ENCODE results near the gene DONSON. TPM values are rescaled to one million over a fixed set of nuclear protein-coding genes. Genes with fewer than 3 reads are reported as not detected.

Gene DONSON
- total and polyA plus RNA-seq, 2 of the 13 experiments (the other 11 are each of a cell fraction or from before 2014, with no cell fraction given) = 35.4 to 63.6 TPM

- peak; percentile 67; the same call in 1 of the 2 replicates for TF ChIP-seq SIX1 (CRISPR knock-in tag; IDR thresholded peaks at IDR 0.05; ENCODE audit: borderline replicate concordance)
- TF ChIP-seq, protein P1, sequence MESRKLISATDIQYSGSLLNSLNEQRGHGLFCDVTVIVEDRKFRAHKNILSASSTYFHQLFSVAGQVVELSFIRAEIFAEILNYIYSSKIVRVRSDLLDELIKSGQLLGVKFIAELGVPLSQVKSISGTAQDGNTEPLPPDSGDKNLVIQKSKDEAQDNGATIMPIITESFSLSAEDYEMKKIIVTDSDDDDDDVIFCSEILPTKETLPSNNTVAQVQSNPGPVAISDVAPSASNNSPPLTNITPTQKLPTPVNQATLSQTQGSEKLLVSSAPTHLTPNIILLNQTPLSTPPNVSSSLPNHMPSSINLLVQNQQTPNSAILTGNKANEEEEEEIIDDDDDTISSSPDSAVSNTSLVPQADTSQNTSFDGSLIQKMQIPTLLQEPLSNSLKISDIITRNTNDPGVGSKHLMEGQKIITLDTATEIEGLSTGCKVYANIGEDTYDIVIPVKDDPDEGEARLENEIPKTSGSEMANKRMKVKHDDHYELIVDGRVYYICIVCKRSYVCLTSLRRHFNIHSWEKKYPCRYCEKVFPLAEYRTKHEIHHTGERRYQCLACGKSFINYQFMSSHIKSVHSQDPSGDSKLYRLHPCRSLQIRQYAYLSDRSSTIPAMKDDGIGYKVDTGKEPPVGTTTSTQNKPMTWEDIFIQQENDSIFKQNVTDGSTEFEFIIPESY (CRISPR knock-in tag; IDR thresholded peaks at IDR 0.05) = peak; percentile 21; the same call in 1 of the 2 replicates
- peak; percentile 88; the same call in 1 of the 2 replicates for TF ChIP-seq ZBTB25 (CRISPR knock-in tag; IDR thresholded peaks at IDR 0.05)
- peak; percentile 73 for TF ChIP-seq THRA (CRISPR knock-in tag; IDR thresholded peaks at IDR 0.05; ENCODE audit: borderline replicate concordance)
- TF ChIP-seq HMG20A (CRISPR knock-in tag; IDR thresholded peaks at IDR 0.05; ENCODE audit: borderline replicate concordance) = peak; percentile 93
- 0 out of 2 replicates have a peak, but pooled peaks have one; percentile 66 for TF ChIP-seq TGIF2 (CRISPR knock-in tag; IDR thresholded peaks at IDR 0.05)
- peak; percentile 50; the same call in 1 of the 2 replicates for TF ChIP-seq MLX (CRISPR knock-in tag; IDR thresholded peaks at IDR 0.05)
- TF ChIP-seq KDM1A (CRISPR knock-in tag; IDR thresholded peaks at IDR 0.05) = 0 out of 2 replicates have a peak, but pooled peaks have one; percentile 35
- TF ChIP-seq ZMYM4 (CRISPR knock-in tag; IDR thresholded peaks at IDR 0.05) = peak; percentile 51; the same call in 1 of the 2 replicates
- TF ChIP-seq SALL1 (CRISPR knock-in tag; IDR thresholded peaks at IDR 0.05) = peak; percentile 75; the same call in 1 of the 2 replicates
- TF ChIP-seq TEAD3 (CRISPR knock-in tag; optimal IDR thresholded peaks at IDR 0.05; ENCODE audit: borderline replicate concordance) = peak; percentile 84
- TF ChIP-seq KMT2B (CRISPR knock-in tag; IDR thresholded peaks at IDR 0.05) = 0 out of 2 replicates have a peak, but pooled peaks have one; percentile 53
- peak; percentile 94 for TF ChIP-seq ZNF331 (CRISPR knock-in tag; IDR thresholded peaks at IDR 0.05)
- TF ChIP-seq PAXIP1 (CRISPR knock-in tag; conservative IDR thresholded peaks at IDR 0.05) = peak; percentile 89
- TF ChIP-seq, protein P2, sequence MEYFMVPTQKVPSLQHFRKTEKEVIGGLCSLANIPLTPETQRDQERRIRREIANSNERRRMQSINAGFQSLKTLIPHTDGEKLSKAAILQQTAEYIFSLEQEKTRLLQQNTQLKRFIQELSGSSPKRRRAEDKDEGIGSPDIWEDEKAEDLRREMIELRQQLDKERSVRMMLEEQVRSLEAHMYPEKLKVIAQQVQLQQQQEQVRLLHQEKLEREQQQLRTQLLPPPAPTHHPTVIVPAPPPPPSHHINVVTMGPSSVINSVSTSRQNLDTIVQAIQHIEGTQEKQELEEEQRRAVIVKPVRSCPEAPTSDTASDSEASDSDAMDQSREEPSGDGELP (IDR thresholded peaks at IDR 0.05; ENCODE audit: borderline replicate concordance, low read depth) = peak; percentile 63; the same call in 1 of the 2 replicates
- peak; percentile 80 for TF ChIP-seq ZNF644 (CRISPR knock-in tag; IDR thresholded peaks at IDR 0.05; ENCODE audit: low read depth)
- TF ChIP-seq HDAC2 (CRISPR knock-in tag; IDR thresholded peaks at IDR 0.05) = peak; percentile 93
- peak; percentile 31; the same call in 1 of the 2 replicates for TF ChIP-seq POGZ (CRISPR knock-in tag; IDR thresholded peaks at IDR 0.05)
- 0 out of 2 replicates have a peak, but pooled peaks have one; percentile 42 for TF ChIP-seq NR2F6 (IDR thresholded peaks at IDR 0.05)
- peak; percentile 44 for TF ChIP-seq NR2F6 (CRISPR knock-in tag; IDR thresholded peaks at IDR 0.05)
- peak; percentile 95 for TF ChIP-seq ISL2 (CRISPR knock-in tag; IDR thresholded peaks at IDR 0.05)
- TF ChIP-seq SMAD3 (CRISPR knock-in tag; IDR thresholded peaks at IDR 0.05) = peak; percentile 86; the same call in 1 of the 2 replicates
- TF ChIP-seq HMG20B (CRISPR knock-in tag; conservative IDR thresholded peaks at IDR 0.05) = peak; percentile 91
These were observed 11.7 kb downstream of the DONSON start (continued) for GRCh38 chr21:33576741-33577141.
